ENCODE data around the gene RTN4. TPM values are rescaled to one million over a fixed set of nuclear protein-coding genes. Genes with fewer than 3 reads are reported as not detected.

Gene RTN4
- total RNA-seq, 2 experiments from 2014 or later, result 84.9 to 85.7 TPM

GRCh38 chr2:54954158-54954557 lies 96.1 kb downstream of the RTN4 start:
- no peaks in the 10 kb centered on the region for H3K9me3 Mint-ChIP-seq
- CTCF ChIA-PET, result no interaction called here
- POLR2A ChIA-PET, result no interaction called here
- no peak overlapping the region for H3K27ac ChIP-seq (ENCODE audit: low read depth in 1 of 2, low read length in 2 of 2)
- no peaks in the 10 kb centered on the region for H3K36me3 ChIP-seq (ENCODE audit: insufficient read depth, low read length)
- no peak for TF ChIP-seq CTCF (IDR thresholded peaks at IDR 0.05)
- intact Hi-C loops (cut with DNase I, micrococcal nuclease), result no loop called here
- no peaks in the 10 kb centered on the region for H3K27me3 Mint-ChIP-seq
- no peaks in the 10 kb centered on the region for H3K9me3 ChIP-seq (ENCODE audit: control insufficient read depth in 1 of 2, insufficient read depth in 1 of 2, low read length in 2 of 2)
- no peak overlapping the region for H3K4me3 ChIP-seq (ENCODE audit: low read length)
- no peaks in the 10 kb centered on the region for H3K36me3 Mint-ChIP-seq (ENCODE audit: low read depth)
- H3K4me1 Mint-ChIP-seq (ENCODE audit: low read depth), result no peaks in the 10 kb centered on the region
- no peak for ATAC-seq (ENCODE audit: poor library complexity)
- H3K4me3 Mint-ChIP-seq, result no peak overlapping the region
- no peaks in the 10 kb centered on the region for H3K4me1 ChIP-seq (ENCODE audit: insufficient read depth, low read length)
- no peak for DNase-seq
- no peaks in the 10 kb centered on the region for H3K27me3 ChIP-seq (ENCODE audit: control insufficient read depth in 1 of 2, insufficient read depth in 2 of 2, low read length in 2 of 2)
- H3K27ac Mint-ChIP-seq, result no peak overlapping the region

- ChIA-PET POLR2A (no interaction called here), CTCF (no interaction called here)
- Mint-ChIP-seq H3K36me3 (ENCODE audit: low read depth) (no peaks in the 10 kb centered on the region), H3K4me3 (no peak overlapping the region), H3K27me3 (no peaks in the 10 kb centered on the region), H3K4me1 (ENCODE audit: low read depth) (no peaks in the 10 kb centered on the region), H3K9me3 (no peaks in the 10 kb centered on the region), H3K27ac (no peak overlapping the region)
- Histone ChIP-seq H3K27me3 (ENCODE audit: control insufficient read depth in 1 of 2, insufficient read depth in 2 of 2, low read length in 2 of 2) (no peaks in the 10 kb centered on the region), H3K4me1 (ENCODE audit: insufficient read depth, low read length) (no peaks in the 10 kb centered on the region), H3K9me3 (ENCODE audit: control insufficient read depth in 1 of 2, insufficient read depth in 1 of 2, low read length in 2 of 2) (no peaks in the 10 kb centered on the region), H3K4me3 (ENCODE audit: low read length) (no peak overlapping the region), H3K27ac (ENCODE audit: low read depth in 1 of 2, low read length in 2 of 2) (no peak overlapping the region), H3K36me3 (ENCODE audit: insufficient read depth, low read length) (no peaks in the 10 kb centered on the region)
- no peak for TF ChIP-seq CTCF (IDR thresholded peaks at IDR 0.05)
- intact Hi-C loops (cut with DNase I, micrococcal nuclease), result no loop called here
- DNase-seq, result no peak
- ATAC-seq (ENCODE audit: poor library complexity), result no peak
Observed at GRCh38 chr2:54952978-54953456, 97.2 kb downstream of the RTN4 start.

DNA sequence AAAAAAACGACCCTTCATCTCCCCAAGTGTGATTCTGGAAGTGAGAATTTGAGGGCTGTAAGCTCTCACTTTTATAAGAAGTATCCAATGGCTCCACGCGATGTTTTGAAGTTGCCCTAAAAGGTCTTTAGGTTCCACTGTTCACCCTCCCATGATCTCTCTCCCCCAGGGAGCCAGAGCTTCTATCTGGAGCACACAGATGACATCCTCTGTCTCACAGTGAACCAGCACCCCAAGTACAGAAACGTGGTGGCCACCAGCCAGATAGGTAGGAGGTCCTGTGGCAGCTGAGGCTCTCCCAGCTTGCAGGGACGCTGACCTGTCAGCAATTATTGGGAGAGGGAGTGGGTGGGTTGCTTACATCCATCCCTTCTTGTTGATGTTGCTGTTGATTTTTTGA lies 97.8 kb downstream of the RTN4 start:
- Histone ChIP-seq H3K4me1 (ENCODE audit: insufficient read depth, low read length) (no peaks in the 10 kb centered on the region), H3K27ac (ENCODE audit: low read depth in 1 of 2, low read length in 2 of 2) (no peak overlapping the region), H3K36me3 (ENCODE audit: insufficient read depth, low read length) (no peaks in the 10 kb centered on the region), H3K4me3 (ENCODE audit: low read length) (no peak overlapping the region), H3K9me3 (ENCODE audit: control insufficient read depth in 1 of 2, insufficient read depth in 1 of 2, low read length in 2 of 2) (no peaks in the 10 kb centered on the region), H3K27me3 (ENCODE audit: control insufficient read depth in 1 of 2, insufficient read depth in 2 of 2, low read length in 2 of 2) (no peaks in the 10 kb centered on the region)
- Mint-ChIP-seq H3K36me3 (ENCODE audit: low read depth) (no peaks in the 10 kb centered on the region), H3K27me3 (no peaks in the 10 kb centered on the region), H3K4me1 (ENCODE audit: low read depth) (no peaks in the 10 kb centered on the region), H3K9me3 (no peaks in the 10 kb centered on the region), H3K27ac (no peak overlapping the region), H3K4me3 (no peak overlapping the region)
- ChIA-PET CTCF (no interaction called here), POLR2A (no interaction called here)
- no peak for ATAC-seq (ENCODE audit: poor library complexity)
- no peak for TF ChIP-seq CTCF (IDR thresholded peaks at IDR 0.05)
- DNase-seq, result no peak
- intact Hi-C loops (cut with DNase I, micrococcal nuclease), result no loop called here
